Prostate gland (tissue), 2 donors: ENCODE results near the gene AKT3. TPM values are rescaled to one million over a fixed set of nuclear protein-coding genes. Genes with fewer than 3 reads are reported as not detected.

Experiments
- DNase-seq: peaks from one replicate; pipeline ENCODE4 v3.0.0-alpha.2; 2019; ENCODE audit warnings: low spot score
- H3K27ac ChIP-seq, 2 donors: fragments of 200-600 bp; sonication (generic); 2 replicates each; pipeline ENCODE4 v1.5.1; 2017 to 2019
- H3K27me3 ChIP-seq: fragments of 200-600 bp; sonication (generic); replicated peaks from 2 replicates; pipeline ENCODE4 v1.5.1; 2019; ENCODE audit not compliant: insufficient read depth
- H3K36me3 ChIP-seq, 2 donors: fragments of 200-600 bp; sonication (generic); 1 replicate in 1 of 2; 2 replicates in 1 of 2; pipeline versions ENCODE4 v1.5.1 to v1.8.1; 2017 to 2019
- H3K4me1 ChIP-seq: fragments of 200-600 bp; sonication (generic); replicated peaks from 2 replicates; pipeline ENCODE4 v1.5.1; 2019
- H3K4me3 ChIP-seq, 2 donors: fragments of 200-600 bp; sonication (generic); 2 replicates each; pipeline ENCODE4 v1.5.1; 2017 to 2019
- H3K9me3 ChIP-seq: fragments of 200-600 bp; sonication (generic); 2 replicates; pipeline ENCODE4 v1.5.1; 2017
- POLR2A ChIP-seq: fragments of 450-650 bp; IDR thresholded peaks from one replicate; pipeline ENCODE4 v1.6.1; 2016; ENCODE audit warnings: antibody characterized with exemption, mild to moderate bottlenecking
- POLR2AphosphoS5 ChIP-seq: sonication (generic); formaldehyde crosslinking; IDR thresholded peaks from one replicate; pipeline ENCODE4 v1.6.1; 2017; ENCODE audit warnings: antibody characterized with exemption
- WGBS: methylation state at CpG from one replicate; pipeline ENCODE4 v1.1.5; 2018; 5-methylcytosine and 5-hydroxymethylcytosine counted together
- intact Hi-C: fragments of 100-400 bp; cut with DNase I; formaldehyde crosslinking; loops from one replicate; pipeline ENCODE4 v1.14.2; 2022
- total RNA-seq, 2 donors: library from RNA; depleted of rRNA; stranded (reverse); fragments of >200 nt; gene quantifications; one replicate each; pipeline ENCODE4 v1.1.0, GENCODE V29; 2016
- TF ChIP-seq, protein P1 (sequence below), 4 experiments: fragments of 200-600 bp in 2 of 4; fragments of 450-650 bp in 2 of 4; sonication (generic) in 2 of 4; IDR thresholded peaks; 1 replicate in 3 of 4; 2 replicates in 1 of 4; pipeline ENCODE4 v1.5.1; 2016 to 2019; ENCODE audit warnings: antibody characterized with exemption in 4 of 4, mild to moderate bottlenecking in 2 of 4, moderate library complexity in 2 of 4

Gene AKT3
- total RNA-seq, 2 donors from 2014 or later: 40.7 to 62.7 TPM

DNA sequence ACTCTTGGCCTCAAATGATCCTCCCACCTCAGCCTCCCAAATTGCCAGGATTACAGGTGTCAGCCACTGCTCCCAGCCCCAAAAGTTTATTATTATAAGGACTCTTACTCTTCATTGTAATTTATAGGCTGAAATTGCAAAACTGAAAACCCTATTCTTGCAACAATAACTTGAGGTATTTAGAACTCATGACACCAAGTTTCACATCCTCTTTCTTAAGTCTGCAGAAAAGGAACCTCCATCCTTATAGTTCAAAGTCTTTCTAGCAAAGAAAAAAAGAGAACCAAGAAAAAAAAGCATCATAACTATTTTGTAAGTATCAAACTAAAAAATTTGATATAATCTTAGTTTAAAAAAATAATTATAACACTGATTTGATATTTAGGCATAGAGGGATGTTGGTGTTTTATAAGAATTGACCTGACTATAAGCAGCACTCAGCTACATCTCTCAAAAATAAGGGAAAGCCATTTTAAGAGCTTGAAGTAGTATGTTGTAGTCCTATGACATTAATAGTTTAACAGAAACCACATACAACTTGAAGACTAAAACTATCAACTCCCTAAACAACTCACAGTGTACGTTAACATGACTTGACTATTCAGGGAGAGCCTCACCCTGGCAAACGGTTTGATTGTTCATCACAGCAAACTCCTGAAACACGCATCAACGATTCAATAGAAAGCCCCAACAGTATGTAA is 122.4 kb downstream of the AKT3 start:
- WGBS: 83% methylated on average over 4 of the region's 4 CpGs
- Histone ChIP-seq H3K9me3 (no peaks in the 10 kb centered on the region), H3K4me1 (no peaks in the 10 kb centered on the region), H3K27me3 (no peaks in the 10 kb centered on the region), H3K27ac (no peak overlapping the region), H3K4me3 (no peak overlapping the region), H3K36me3 (no peaks in the 10 kb centered on the region)
- TF ChIP-seq POLR2AphosphoS5 (no peak), POLR2A (no peak)
- TF ChIP-seq, protein P1, sequence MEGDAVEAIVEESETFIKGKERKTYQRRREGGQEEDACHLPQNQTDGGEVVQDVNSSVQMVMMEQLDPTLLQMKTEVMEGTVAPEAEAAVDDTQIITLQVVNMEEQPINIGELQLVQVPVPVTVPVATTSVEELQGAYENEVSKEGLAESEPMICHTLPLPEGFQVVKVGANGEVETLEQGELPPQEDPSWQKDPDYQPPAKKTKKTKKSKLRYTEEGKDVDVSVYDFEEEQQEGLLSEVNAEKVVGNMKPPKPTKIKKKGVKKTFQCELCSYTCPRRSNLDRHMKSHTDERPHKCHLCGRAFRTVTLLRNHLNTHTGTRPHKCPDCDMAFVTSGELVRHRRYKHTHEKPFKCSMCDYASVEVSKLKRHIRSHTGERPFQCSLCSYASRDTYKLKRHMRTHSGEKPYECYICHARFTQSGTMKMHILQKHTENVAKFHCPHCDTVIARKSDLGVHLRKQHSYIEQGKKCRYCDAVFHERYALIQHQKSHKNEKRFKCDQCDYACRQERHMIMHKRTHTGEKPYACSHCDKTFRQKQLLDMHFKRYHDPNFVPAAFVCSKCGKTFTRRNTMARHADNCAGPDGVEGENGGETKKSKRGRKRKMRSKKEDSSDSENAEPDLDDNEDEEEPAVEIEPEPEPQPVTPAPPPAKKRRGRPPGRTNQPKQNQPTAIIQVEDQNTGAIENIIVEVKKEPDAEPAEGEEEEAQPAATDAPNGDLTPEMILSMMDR (IDR thresholded peaks at IDR 0.05): no peak
- intact Hi-C loops: no loop called here
- no peak for DNase-seq

DNA sequence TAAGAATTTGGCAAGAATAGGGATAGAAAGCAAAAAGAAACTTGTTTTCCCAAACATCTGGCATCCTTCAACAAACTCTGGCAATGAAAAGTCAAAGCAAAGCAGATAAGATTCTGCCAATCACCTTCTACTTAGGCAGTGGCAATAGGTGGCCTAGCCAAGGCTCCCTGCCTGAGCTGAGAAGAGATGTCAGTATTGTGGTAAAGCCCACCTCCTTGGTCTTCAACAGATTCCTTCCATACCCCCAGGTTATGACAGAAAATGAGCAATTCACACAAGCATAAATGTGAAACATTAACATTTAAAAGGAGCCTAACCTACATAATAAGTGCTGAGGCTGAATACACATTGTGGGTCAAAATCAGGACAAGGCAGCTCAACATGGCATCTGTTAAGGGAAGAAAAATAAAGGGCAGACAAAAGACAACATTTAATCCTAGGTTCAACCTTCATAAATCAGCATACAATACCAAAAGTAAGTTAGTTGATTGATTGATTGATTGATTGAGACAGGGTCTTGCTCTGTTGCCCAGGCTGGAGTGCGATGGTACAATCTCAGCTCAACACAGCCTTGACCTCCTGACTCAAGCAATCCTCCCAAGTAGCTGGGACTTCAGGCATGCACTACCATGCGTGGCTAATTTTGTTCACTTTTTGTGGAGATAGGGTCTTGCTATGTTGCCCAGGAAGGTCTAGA is 123.1 kb downstream of the AKT3 start:
- intact Hi-C loops: no loop called here
- Histone ChIP-seq H3K27me3 (no peaks in the 10 kb centered on the region), H3K9me3 (no peaks in the 10 kb centered on the region), H3K36me3 (no peaks in the 10 kb centered on the region), H3K27ac (no peak overlapping the region), H3K4me3 (no peak overlapping the region), H3K4me1 (no peaks in the 10 kb centered on the region)
- WGBS: 91% methylated on average over 2 of the region's 2 CpGs
- no peak for DNase-seq
- TF ChIP-seq, protein P1 (IDR thresholded peaks at IDR 0.05): no peak
- TF ChIP-seq POLR2A: no peak
- TF ChIP-seq POLR2AphosphoS5: no peak

- Histone ChIP-seq H3K9me3 (no peaks in the 10 kb centered on the region), H3K4me3 (no peak overlapping the region), H3K4me1 (no peaks in the 10 kb centered on the region), H3K27me3 (no peaks in the 10 kb centered on the region), H3K36me3 (no peaks in the 10 kb centered on the region), H3K27ac (no peak overlapping the region)
- WGBS: 52% methylated on average over 3 of the region's 3 CpGs
- no peak for DNase-seq
- TF ChIP-seq POLR2A: no peak
- TF ChIP-seq POLR2AphosphoS5: no peak
- TF ChIP-seq, protein P1 (IDR thresholded peaks at IDR 0.05): no peak
- intact Hi-C loops: no loop called here
Observed at GRCh38 chr1:243725846-243726245, 124.2 kb downstream of the AKT3 start.

- 67% methylated on average over 3 of the region's 3 CpGs for WGBS
- intact Hi-C loops: no loop called here
- H3K4me1 ChIP-seq: no peaks in the 10 kb centered on the region
Observed at GRCh38 chr1:243725075-243725474, 125.0 kb downstream of the AKT3 start.

More at GRCh38 chr1:243725075-243725474, 125.0 kb downstream of the AKT3 start:
- no peak overlapping the region for H3K4me3 ChIP-seq
- H3K9me3 ChIP-seq: no peaks in the 10 kb centered on the region
- TF ChIP-seq POLR2AphosphoS5 (no peak), POLR2A (no peak)
- TF ChIP-seq, protein P1 (IDR thresholded peaks at IDR 0.05): no peak
- H3K27ac ChIP-seq: no peak overlapping the region
- no peak for DNase-seq
- H3K27me3 ChIP-seq: no peaks in the 10 kb centered on the region
- H3K36me3 ChIP-seq: no peaks in the 10 kb centered on the region
